ENCODE measurements around the gene CCBE1.

CCBE1 gene

GRCh38 chr18:59381949-59382348, 315.3 kb downstream of the CCBE1 start:
- no peak for DNase-seq
